Adrenal gland (tissue), 12 donors: Measurements from ENCODE around the gene YIPF7. TPM values are rescaled to one million over a fixed set of nuclear protein-coding genes. Genes with fewer than 3 reads are reported as not detected.

Experiments used
- DNase-seq, 7 donors: peaks; one replicate each; pipeline ENCODE4 v3.0.0-alpha.2; 2019 to 2020
- H3K27ac ChIP-seq, 5 donors: fragments of 200-600 bp; sonication (generic) in 4 of 5; 1 replicate in 3 of 5; 2 replicates in 2 of 5; pipeline versions ENCODE4 v1.5.1 to v1.8.0; 2016 to 2020; ENCODE audit warnings: mild to moderate bottlenecking in 1 of 5
- H3K27me3 ChIP-seq: fragments of 200-600 bp; 2 replicates; pipeline ENCODE4 v1.8.0; 2021
- H3K36me3 ChIP-seq, 2 donors: fragments of 200-600 bp; replicated peaks in 1 of 2; 1 replicate in 1 of 2; 2 replicates in 1 of 2; pipeline versions ENCODE4 v1.5.1 to v1.8.0; 2018 to 2022
- H3K4me1 ChIP-seq, 2 donors: fragments of 200-600 bp; replicated peaks in 1 of 2; 1 replicate in 1 of 2; 2 replicates in 1 of 2; pipeline versions ENCODE4 v1.5.1 to v1.8.0; 2018 to 2021
- H3K4me3 ChIP-seq, 4 donors: fragments of 200-600 bp; sonication (generic) in 3 of 4; one replicate each; pipeline ENCODE4 v1.5.1; 2016 to 2018
- H3K9me3 ChIP-seq, 3 donors: fragments of 200-600 bp; sonication (generic) in 1 of 3; replicated peaks in 1 of 3; 1 replicate in 2 of 3; 2 replicates in 1 of 3; pipeline versions ENCODE4 v1.5.1 to v1.8.0; 2016 to 2021
- POLR2A ChIP-seq, 2 donors: fragments of 450-650 bp; IDR thresholded peaks; one replicate each; pipeline ENCODE4 v1.6.1; 2017; ENCODE audit warnings: antibody characterized with exemption in 2 of 2, mild to moderate bottlenecking in 2 of 2, moderate library complexity in 1 of 2
- WGBS, 4 donors: extraction: QIAGEN DNeasy Blood & Tissue Kit in 2 of 4; methylation state at CpG; one replicate each; pipeline versions ENCODE4 v1.1.5 to v1.1.7; 2013 to 2017; 5-methylcytosine and 5-hydroxymethylcytosine counted together
- intact Hi-C, 2 donors: fragments of 100-400 bp; cut with DNase I; formaldehyde crosslinking; loops; one replicate each; pipeline versions ENCODE4 v1.14.1 to v1.15.0; 2022 to 2023
- polyA plus RNA-seq, 3 donors: library from polyadenylated mRNA; stranded (reverse); fragments of 200-250 nt in 2 of 3; fragments of 350-450 nt in 1 of 3; fragmentation: Illumina TruSeq in 1 of 3; extraction: RNeasy Lipid Tissue Mini Kit (QIAGEN cat#74804) in 1 of 3; gene quantifications; one replicate each; pipeline ENCODE4 v1.2.3, GENCODE V29; 2013 to 2014
- total RNA-seq, 9 donors: library from RNA; depleted of rRNA in 4 of 9; stranded (reverse); fragments of >200 nt in 4 of 9; fragments of 120-200 nt in 1 of 9; fragmentation: NEBNext Ultra II Directional in 1 of 9; extraction: Animal tissue kit (Norgen Biotek cat#: 25700) in 1 of 9; gene quantifications; one replicate each; pipeline versions ENCODE4 v1.1.0 to v1.2.4, GENCODE V29; 2013 to 2023
- TF ChIP-seq, protein P1 (sequence below), 6 experiments: fragments of 450-650 bp in 4 of 6; fragments of 200-600 bp in 2 of 6; sonication (generic) in 1 of 6; IDR thresholded peaks; 1 replicate in 5 of 6; 2 replicates in 1 of 6; pipeline versions ENCODE4 v1.5.1 to v1.8.0; 2016 to 2021; ENCODE audit warnings: antibody characterized with exemption in 6 of 6, mild to moderate bottlenecking in 2 of 6, moderate library complexity in 1 of 6
- donor health status: healthy with polysubstance abuse.
- donor health status: Bipolar disorder and iron deficiency.
- donor health status: DM: yes; HTN: yes; CAD: no.
- donor health status: DM: no; HTN: no; CAD: no.
- donor health status: DM: no; HTN: no; CAD: no.
- donor health status: DM: yes; HTN: yes; CAD: no.

YIPF7 gene
- total and polyA plus RNA-seq, 12 donors: 0.07 to 0.72 TPM; not detected in 10

DNA sequence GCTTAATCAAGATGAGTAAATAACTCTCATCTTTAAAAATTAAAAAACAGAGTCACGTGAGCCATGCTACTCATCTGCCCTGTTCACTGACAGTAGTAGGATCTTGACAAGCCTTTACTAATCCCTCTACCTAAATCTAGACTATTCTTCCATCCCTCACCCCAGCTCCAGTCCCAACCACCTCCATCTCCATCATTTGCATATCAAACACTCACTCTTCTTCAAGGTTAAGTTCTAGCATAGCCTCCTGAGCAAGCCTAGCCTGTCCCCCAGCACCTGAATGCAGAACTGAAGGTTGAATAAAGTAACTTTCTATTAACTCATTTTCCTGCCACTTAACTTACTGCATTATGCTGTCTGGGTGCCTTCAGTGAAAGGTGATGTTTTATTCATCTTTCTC lies 72.5 kb downstream of the YIPF7 start:
- 0 to 59% (median 28%) methylated on average over 1 of the region's 1 CpG for WGBS, 4 donors
- H3K4me3 ChIP-seq: no peak overlapping the region
- intact Hi-C loops: no loop called here
- no peak overlapping the region for H3K27ac ChIP-seq
- no peaks in the 10 kb centered on the region for H3K36me3 ChIP-seq
- H3K27me3 ChIP-seq: no peaks in the 10 kb centered on the region
- no peak for DNase-seq
- H3K9me3 ChIP-seq: no peaks in the 10 kb centered on the region
- TF ChIP-seq POLR2A (IDR thresholded peaks at IDR 0.05): no peak
- TF ChIP-seq, protein P1, sequence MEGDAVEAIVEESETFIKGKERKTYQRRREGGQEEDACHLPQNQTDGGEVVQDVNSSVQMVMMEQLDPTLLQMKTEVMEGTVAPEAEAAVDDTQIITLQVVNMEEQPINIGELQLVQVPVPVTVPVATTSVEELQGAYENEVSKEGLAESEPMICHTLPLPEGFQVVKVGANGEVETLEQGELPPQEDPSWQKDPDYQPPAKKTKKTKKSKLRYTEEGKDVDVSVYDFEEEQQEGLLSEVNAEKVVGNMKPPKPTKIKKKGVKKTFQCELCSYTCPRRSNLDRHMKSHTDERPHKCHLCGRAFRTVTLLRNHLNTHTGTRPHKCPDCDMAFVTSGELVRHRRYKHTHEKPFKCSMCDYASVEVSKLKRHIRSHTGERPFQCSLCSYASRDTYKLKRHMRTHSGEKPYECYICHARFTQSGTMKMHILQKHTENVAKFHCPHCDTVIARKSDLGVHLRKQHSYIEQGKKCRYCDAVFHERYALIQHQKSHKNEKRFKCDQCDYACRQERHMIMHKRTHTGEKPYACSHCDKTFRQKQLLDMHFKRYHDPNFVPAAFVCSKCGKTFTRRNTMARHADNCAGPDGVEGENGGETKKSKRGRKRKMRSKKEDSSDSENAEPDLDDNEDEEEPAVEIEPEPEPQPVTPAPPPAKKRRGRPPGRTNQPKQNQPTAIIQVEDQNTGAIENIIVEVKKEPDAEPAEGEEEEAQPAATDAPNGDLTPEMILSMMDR (IDR thresholded peaks at IDR 0.05): no peak
- no peaks in the 10 kb centered on the region for H3K4me1 ChIP-seq

Other genes starting within 250 kb of the YIPF7 start
- 1 to 10 TPM in 3 of 9 donors, under 1 TPM in 4, not detected in 2; 0.30 to 2.0 (median 0.83) TPM for gene KCTD8, start 202.8 kb downstream of the YIPF7 start, total RNA-seq
- under 1 TPM in 2 of 3 donors, not detected in 1; 0.24 to 0.29 TPM for gene KCTD8, start 202.8 kb downstream of the YIPF7 start, polyA plus RNA-seq
- gene GUF1, start 26.8 kb upstream of the YIPF7 start, total RNA-seq: 10 to 100 TPM; 12.9 to 25.5 (median 21.0) TPM
- gene GUF1, start 26.8 kb upstream of the YIPF7 start, polyA plus RNA-seq: 10 to 100 TPM; 11.6 to 35.5 (median 12.3) TPM
- gene GNPDA2, start 74.9 kb upstream of the YIPF7 start, total RNA-seq: 10 to 100 TPM in 8 of 9 donors, 1 to 10 TPM in 1; 9.3 to 28.7 (median 14.8) TPM
- 10 to 100 TPM in 2 of 3 donors, 1 to 10 TPM in 1; 10.0 to 31.1 (median 12.7) TPM for gene GNPDA2, start 74.9 kb upstream of the YIPF7 start, polyA plus RNA-seq